ENCODE data around the gene TSGA10IP. TPM values are rescaled to one million over a fixed set of nuclear protein-coding genes. Genes with fewer than 3 reads are reported as not detected.

The TSGA10IP gene
- total and polyA plus RNA-seq, 10 of the 15 experiments (the other 5 are each of a cell fraction or from before 2014, with no cell fraction given): not detected

DNA sequence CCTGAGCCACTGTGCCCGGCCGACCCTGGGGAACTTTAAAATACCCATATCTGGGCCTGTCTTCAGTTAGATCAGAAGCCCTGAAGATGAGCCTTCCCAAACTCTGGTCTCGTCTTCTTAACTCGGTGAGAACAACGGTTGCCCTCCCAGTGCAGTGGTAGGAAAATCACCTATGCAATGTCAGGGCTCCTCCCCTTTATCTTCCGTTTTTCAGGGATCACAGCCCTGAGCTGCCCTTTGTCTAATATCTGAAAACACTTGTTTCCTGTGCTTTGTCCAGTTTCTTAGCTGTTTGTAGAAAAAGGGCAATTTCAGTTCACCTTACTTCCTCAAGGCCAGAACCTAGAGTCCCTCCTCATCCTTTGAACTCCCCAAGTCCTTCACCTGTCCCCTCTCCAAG lies 16.6 kb upstream of the TSGA10IP start:
- peaks cover 20% of the 10 kb centered on the region for H3K4me1 ChIP-seq (ENCODE audit: control insufficient read depth, insufficient read depth, low read length)
- ATAC-seq (peak; percentile 36), FAIRE-seq (peak; percentile 38), DNase-seq (ENCODE audit: low read depth, low spot score) (no peak)
- intact Hi-C loops (cut with micrococcal nuclease; ENCODE audit: unreplicated experiment): loop anchor here (5.0 kb wide), 1 partner anchor 36 kb away; the partner anchor contains the start of gene CCDC85B
- H3K4me3 ChIP-seq: peak overlapping the region; percentile 65; the same call in 1 of the 2 replicates
- BruUV-seq (replicated peaks): TSS peak; percentile 68
- no peaks in the 10 kb centered on the region for H3K79me2 ChIP-seq (ENCODE audit: control insufficient read depth, insufficient read depth, low read length)
- H3K9ac ChIP-seq (ENCODE audit: control insufficient read depth, insufficient read depth, low read length): peak overlapping the region; percentile 83
- no peaks in the 10 kb centered on the region for H4K20me1 ChIP-seq (ENCODE audit: control insufficient read depth, insufficient read depth)
- CTCF ChIA-PET: interaction anchor here (1.0 to 2.0 kb wide), 4 partner anchors 35 to 58 kb away, joined by 4 to 7 read pairs (median 6); partner anchors contain the start of gene CCDC85B
- no peaks in the 10 kb centered on the region for H3K27me3 ChIP-seq (replicated peaks in 1 of 2; ENCODE audit: control insufficient read depth in 2 of 2, insufficient read depth in 2 of 2, low read length in 1 of 2)
- in situ Hi-C loops (cut with MboI): no loop called here
- peak overlapping the region; percentile 6 for H2AFZ ChIP-seq (ENCODE audit: control insufficient read depth, low read depth, low read length)
- SMC1A ChIA-PET (ENCODE audit: uncharacterized antibody, unreplicated experiment): interaction anchor here (0.7 to 2.3 kb wide), 4 partner anchors 14 to 39 kb away, joined by 3 to 19 read pairs (median 6); partner anchors contain the start of gene CCDC85B
- RAD21 ChIA-PET (ENCODE audit: unreplicated experiment): interaction anchor here (0.5 to 1.6 kb wide), 7 partner anchors 27 to 207 kb away, joined by 3 to 9 read pairs (median 3); partner anchors contain the start of genes BANF1, CCDC85B and EIF1AD
- POLR2A ChIA-PET: interaction anchor here (1.0 to 3.1 kb wide), 10 partner anchors 8 to 41 kb away, joined by 3 to 29 read pairs (median 5); partner anchors contain the start of genes CCDC85B and FOSL1
- 44% methylated on average over 6 of the region's 6 CpGs for WGBS (ENCODE audit: insufficient coverage, insufficient replicate concordance, low lambda C conversion rate, missing lambda C conversion rate)
- peak overlapping the region; percentile 99 for H3K27ac ChIP-seq (ENCODE audit: control insufficient read depth, insufficient read depth)
- H3K9me3 ChIP-seq (replicated peaks; ENCODE audit: control insufficient read depth, insufficient read depth, low read length): no peaks in the 10 kb centered on the region
- H3K36me3 ChIP-seq (ENCODE audit: control insufficient read depth in 2 of 2, insufficient read depth in 2 of 2, low read length in 1 of 2): no peaks in the 10 kb centered on the region
- H3K4me2 ChIP-seq (ENCODE audit: control insufficient read depth, insufficient read depth): peak overlapping the region; percentile 92
- TF ChIP-seq EP300 (IDR thresholded peaks at IDR 0.05; ENCODE audit: borderline replicate concordance in 1 of 2, control insufficient read depth in 1 of 2, low read depth in 2 of 2, low read length in 2 of 2): no peak
- TF ChIP-seq CREM (IDR thresholded peaks at IDR 0.05; ENCODE audit: low read depth): no peak
- TF ChIP-seq ESRRA (IDR thresholded peaks at IDR 0.05; ENCODE audit: low read length): no peak
- TF ChIP-seq SMARCA5 (IDR thresholded peaks at IDR 0.05): no peak
- TF ChIP-seq HCFC1 (IDR thresholded peaks at IDR 0.05; ENCODE audit: low read length): no peak
- TF ChIP-seq, protein P1, sequence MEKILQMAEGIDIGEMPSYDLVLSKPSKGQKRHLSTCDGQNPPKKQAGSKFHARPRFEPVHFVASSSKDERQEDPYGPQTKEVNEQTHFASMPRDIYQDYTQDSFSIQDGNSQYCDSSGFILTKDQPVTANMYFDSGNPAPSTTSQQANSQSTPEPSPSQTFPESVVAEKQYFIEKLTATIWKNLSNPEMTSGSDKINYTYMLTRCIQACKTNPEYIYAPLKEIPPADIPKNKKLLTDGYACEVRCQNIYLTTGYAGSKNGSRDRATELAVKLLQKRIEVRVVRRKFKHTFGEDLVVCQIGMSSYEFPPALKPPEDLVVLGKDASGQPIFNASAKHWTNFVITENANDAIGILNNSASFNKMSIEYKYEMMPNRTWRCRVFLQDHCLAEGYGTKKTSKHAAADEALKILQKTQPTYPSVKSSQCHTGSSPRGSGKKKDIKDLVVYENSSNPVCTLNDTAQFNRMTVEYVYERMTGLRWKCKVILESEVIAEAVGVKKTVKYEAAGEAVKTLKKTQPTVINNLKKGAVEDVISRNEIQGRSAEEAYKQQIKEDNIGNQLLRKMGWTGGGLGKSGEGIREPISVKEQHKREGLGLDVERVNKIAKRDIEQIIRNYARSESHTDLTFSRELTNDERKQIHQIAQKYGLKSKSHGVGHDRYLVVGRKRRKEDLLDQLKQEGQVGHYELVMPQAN (conservative IDR thresholded peaks at IDR 0.05): no peak
- no peak for TF ChIP-seq IKZF2 (IDR thresholded peaks at IDR 0.05)
- no peak for TF ChIP-seq CBFB (IDR thresholded peaks at IDR 0.05; ENCODE audit: low read depth)
- TF ChIP-seq RELA (IDR thresholded peaks at IDR 0.05; ENCODE audit: borderline replicate concordance, partially characterized antibody): no peak
- TF ChIP-seq ZNF622 (IDR thresholded peaks at IDR 0.05): no peak
- TF ChIP-seq, protein P2, sequence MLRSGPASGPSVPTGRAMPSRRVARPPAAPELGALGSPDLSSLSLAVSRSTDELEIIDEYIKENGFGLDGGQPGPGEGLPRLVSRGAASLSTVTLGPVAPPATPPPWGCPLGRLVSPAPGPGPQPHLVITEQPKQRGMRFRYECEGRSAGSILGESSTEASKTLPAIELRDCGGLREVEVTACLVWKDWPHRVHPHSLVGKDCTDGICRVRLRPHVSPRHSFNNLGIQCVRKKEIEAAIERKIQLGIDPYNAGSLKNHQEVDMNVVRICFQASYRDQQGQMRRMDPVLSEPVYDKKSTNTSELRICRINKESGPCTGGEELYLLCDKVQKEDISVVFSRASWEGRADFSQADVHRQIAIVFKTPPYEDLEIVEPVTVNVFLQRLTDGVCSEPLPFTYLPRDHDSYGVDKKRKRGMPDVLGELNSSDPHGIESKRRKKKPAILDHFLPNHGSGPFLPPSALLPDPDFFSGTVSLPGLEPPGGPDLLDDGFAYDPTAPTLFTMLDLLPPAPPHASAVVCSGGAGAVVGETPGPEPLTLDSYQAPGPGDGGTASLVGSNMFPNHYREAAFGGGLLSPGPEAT (IDR thresholded peaks at IDR 0.05; ENCODE audit: low read depth): no peak
- no peak for TF ChIP-seq CREB1 (IDR thresholded peaks at IDR 0.05; ENCODE audit: low read depth)
- no peak for TF ChIP-seq TBL1XR1 (IDR thresholded peaks at IDR 0.05; ENCODE audit: low read depth, low read length)
- no peak for TF ChIP-seq SMAD5 (IDR thresholded peaks at IDR 0.05; ENCODE audit: low read depth)
- no peak for TF ChIP-seq SPI1 (IDR thresholded peaks at IDR 0.05; ENCODE audit: borderline replicate concordance, insufficient read depth, low read depth, low read length)
